Measurements from ENCODE around the gene RSAD2. TPM values are rescaled to one million over a fixed set of nuclear protein-coding genes. Genes with fewer than 3 reads are reported as not detected.

The RSAD2 gene
- polyA plus RNA-seq, 1 donor from 2014 or later: 1.2 TPM

- Histone ChIP-seq H3K27ac (ENCODE audit: low read length) (peak overlapping the region; percentile 30), H3K36me3 (ENCODE audit: insufficient read depth, low read length) (no peaks in the 10 kb centered on the region), H2AFZ (ENCODE audit: low read depth, low read length) (peak overlapping the region; percentile 25), H3K27me3 (ENCODE audit: insufficient read depth, low read depth, low read length) (peaks cover 16% of the 10 kb centered on the region), H3K9ac (ENCODE audit: low read length) (peak overlapping the region; percentile 64), H3F3A (ENCODE audit: insufficient read depth, low read length, poor library complexity, severe bottlenecking) (peaks cover 3% of the 10 kb centered on the region), H4K20me1 (ENCODE audit: insufficient read depth) (no peaks in the 10 kb centered on the region), H3K4me3 (ENCODE audit: low read length) (peak overlapping the region; percentile 78), H3K79me2 (replicated peaks; ENCODE audit: insufficient read depth, low read length) (no peaks in the 10 kb centered on the region), H3K9me3 (ENCODE audit: low read length) (no peaks in the 10 kb centered on the region), H3K9me2 (ENCODE audit: insufficient read depth, low read length) (no peaks in the 10 kb centered on the region), H3K4me2 (ENCODE audit: low read length) (peak overlapping the region; percentile 75)
- TF ChIP-seq MXI1 (conservative IDR thresholded peaks at IDR 0.05; ENCODE audit: poor library complexity, severe bottlenecking) (peak; percentile 1), POLR2AphosphoS5 (IDR thresholded peaks at IDR 0.05) (no peak), REST (IDR thresholded peaks at IDR 0.05; ENCODE audit: borderline replicate concordance) (peak; percentile 63), RAD21 (conservative IDR thresholded peaks at IDR 0.05) (peak; percentile 70), EP300 (conservative IDR thresholded peaks at IDR 0.05; ENCODE audit: poor library complexity, severe bottlenecking) (no peak), TAF1 (IDR thresholded peaks at IDR 0.05; ENCODE audit: low read depth) (no peak), EZH2 (IDR thresholded peaks at IDR 0.05; ENCODE audit: borderline replicate concordance, insufficient read depth, low read length, poor library complexity, severe bottlenecking) (no peak), SMC3 (conservative IDR thresholded peaks at IDR 0.05; ENCODE audit: poor library complexity) (peak; percentile 70)
- TF ChIP-seq, protein P1, sequence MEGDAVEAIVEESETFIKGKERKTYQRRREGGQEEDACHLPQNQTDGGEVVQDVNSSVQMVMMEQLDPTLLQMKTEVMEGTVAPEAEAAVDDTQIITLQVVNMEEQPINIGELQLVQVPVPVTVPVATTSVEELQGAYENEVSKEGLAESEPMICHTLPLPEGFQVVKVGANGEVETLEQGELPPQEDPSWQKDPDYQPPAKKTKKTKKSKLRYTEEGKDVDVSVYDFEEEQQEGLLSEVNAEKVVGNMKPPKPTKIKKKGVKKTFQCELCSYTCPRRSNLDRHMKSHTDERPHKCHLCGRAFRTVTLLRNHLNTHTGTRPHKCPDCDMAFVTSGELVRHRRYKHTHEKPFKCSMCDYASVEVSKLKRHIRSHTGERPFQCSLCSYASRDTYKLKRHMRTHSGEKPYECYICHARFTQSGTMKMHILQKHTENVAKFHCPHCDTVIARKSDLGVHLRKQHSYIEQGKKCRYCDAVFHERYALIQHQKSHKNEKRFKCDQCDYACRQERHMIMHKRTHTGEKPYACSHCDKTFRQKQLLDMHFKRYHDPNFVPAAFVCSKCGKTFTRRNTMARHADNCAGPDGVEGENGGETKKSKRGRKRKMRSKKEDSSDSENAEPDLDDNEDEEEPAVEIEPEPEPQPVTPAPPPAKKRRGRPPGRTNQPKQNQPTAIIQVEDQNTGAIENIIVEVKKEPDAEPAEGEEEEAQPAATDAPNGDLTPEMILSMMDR (IDR thresholded peaks at IDR 0.05; ENCODE audit: poor library complexity, severe bottlenecking): peak; percentile 79
These were observed 11.3 kb upstream of the RSAD2 start for GRCh38 chr2:6866275-6866671.

DNA sequence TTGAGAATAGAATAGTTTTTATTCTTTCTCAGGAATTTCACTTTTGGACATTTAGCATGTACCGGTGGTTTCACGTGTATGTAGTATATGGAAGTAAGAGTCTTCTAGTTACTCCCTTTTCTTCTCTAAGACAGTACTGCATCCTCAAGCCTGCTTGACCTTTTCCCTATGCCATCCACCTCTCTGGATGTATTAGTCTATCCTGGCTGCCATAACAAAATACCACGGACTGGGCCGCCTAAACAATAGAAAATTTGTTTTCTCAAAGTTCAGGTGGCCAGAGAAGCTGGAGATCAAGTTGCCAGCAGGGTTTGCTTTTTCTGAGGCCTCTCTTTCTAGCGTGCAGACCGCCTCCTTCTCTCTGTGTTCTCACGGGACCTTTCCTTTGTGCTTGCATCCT is 10.6 kb upstream of the RSAD2 start:
- Histone ChIP-seq H3K4me2 (ENCODE audit: low read length) (no peak overlapping the region), H3K9ac (ENCODE audit: low read length) (no peak overlapping the region), H3K9me3 (ENCODE audit: low read length) (no peaks in the 10 kb centered on the region), H3K27ac (ENCODE audit: low read length) (no peak overlapping the region), H3K9me2 (ENCODE audit: insufficient read depth, low read length) (no peaks in the 10 kb centered on the region), H3F3A (ENCODE audit: insufficient read depth, low read length, poor library complexity, severe bottlenecking) (peaks cover 3% of the 10 kb centered on the region), H3K79me2 (replicated peaks; ENCODE audit: insufficient read depth, low read length) (no peaks in the 10 kb centered on the region), H3K36me3 (ENCODE audit: insufficient read depth, low read length) (no peaks in the 10 kb centered on the region), H2AFZ (ENCODE audit: low read depth, low read length) (no peak overlapping the region), H3K27me3 (ENCODE audit: insufficient read depth, low read depth, low read length) (peaks cover 16% of the 10 kb centered on the region), H4K20me1 (ENCODE audit: insufficient read depth) (no peaks in the 10 kb centered on the region), H3K4me3 (ENCODE audit: low read length) (no peak overlapping the region)
- TF ChIP-seq RAD21 (conservative IDR thresholded peaks at IDR 0.05) (no peak), EP300 (conservative IDR thresholded peaks at IDR 0.05; ENCODE audit: poor library complexity, severe bottlenecking) (no peak)

DNA sequence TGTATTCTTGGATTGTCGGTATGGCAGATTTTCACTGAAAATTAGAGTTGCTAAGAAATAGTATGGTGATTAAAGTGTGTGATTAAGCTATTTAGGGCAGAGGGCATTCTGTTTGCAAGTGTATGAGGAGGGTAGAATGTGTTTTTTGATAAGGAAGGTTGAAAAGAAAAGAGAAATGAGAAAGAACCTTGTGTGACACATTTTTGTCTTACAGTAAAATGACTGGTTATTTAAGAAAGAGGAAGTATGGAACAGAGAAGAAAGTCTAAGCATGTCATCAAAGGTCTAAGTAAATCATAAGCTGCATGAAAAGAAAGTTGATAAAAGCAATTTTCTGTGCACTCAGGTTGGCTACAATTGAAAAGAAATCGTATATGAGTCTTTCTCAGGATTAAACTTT is 5.2 kb upstream of the RSAD2 start:
- H3K9ac ChIP-seq (ENCODE audit: low read length): no peak overlapping the region
- no peaks in the 10 kb centered on the region for H3K9me2 ChIP-seq (ENCODE audit: insufficient read depth, low read length)
- no peaks in the 10 kb centered on the region for H3K9me3 ChIP-seq (ENCODE audit: low read length)
- H3K4me3 ChIP-seq (ENCODE audit: low read length): no peak overlapping the region
- no peaks in the 10 kb centered on the region for H3K36me3 ChIP-seq (ENCODE audit: insufficient read depth, low read length)
- H3F3A ChIP-seq (ENCODE audit: insufficient read depth, low read length, poor library complexity, severe bottlenecking): no peaks in the 10 kb centered on the region
- TF ChIP-seq SMC3 (conservative IDR thresholded peaks at IDR 0.05; ENCODE audit: poor library complexity) (no peak), REST (IDR thresholded peaks at IDR 0.05; ENCODE audit: borderline replicate concordance) (no peak), MXI1 (conservative IDR thresholded peaks at IDR 0.05; ENCODE audit: poor library complexity, severe bottlenecking) (no peak), TAF1 (IDR thresholded peaks at IDR 0.05; ENCODE audit: low read depth) (no peak), EZH2 (IDR thresholded peaks at IDR 0.05; ENCODE audit: borderline replicate concordance, insufficient read depth, low read length, poor library complexity, severe bottlenecking) (no peak)
- TF ChIP-seq, protein P1 (IDR thresholded peaks at IDR 0.05; ENCODE audit: poor library complexity, severe bottlenecking): no peak
- no peaks in the 10 kb centered on the region for H3K79me2 ChIP-seq (replicated peaks; ENCODE audit: insufficient read depth, low read length)
- no peak overlapping the region for H3K27ac ChIP-seq (ENCODE audit: low read length)
- H3K27me3 ChIP-seq (ENCODE audit: insufficient read depth, low read depth, low read length): no peaks in the 10 kb centered on the region
- H3K4me2 ChIP-seq (ENCODE audit: low read length): no peak overlapping the region
- no peak overlapping the region for H2AFZ ChIP-seq (ENCODE audit: low read depth, low read length)
- no peaks in the 10 kb centered on the region for H4K20me1 ChIP-seq (ENCODE audit: insufficient read depth)

All from neural cell (in vitro differentiated cells).